B cell (primary cell): ENCODE data around the gene LATS2.

Source experiments
- CTCF ChIP-seq: fragments of 200-600 bp; IDR thresholded peaks from one replicate; pipeline ENCODE4 v1.8.0; 2022; ENCODE audit warnings: antibody characterized with exemption, mild to moderate bottlenecking
- EZH2 ChIP-seq: IDR thresholded peaks from 2 replicates; pipeline ENCODE4 v1.6.1; 2012; ENCODE audit warnings: borderline replicate concordance, low read depth, mild to moderate bottlenecking, moderate library complexity, low read length; ENCODE audit not compliant: insufficient read depth, poor library complexity, severe bottlenecking

GRCh38 chr13:21015284-21015683 is 46.1 kb downstream of the LATS2 start:
- TF ChIP-seq CTCF = no peak
- no peak for TF ChIP-seq EZH2
